Activated CD8-positive, alpha-beta T cell treated with anti-CD3 and anti-CD28 coated beads, Interleukin-2, amount 10 ng/mL, durations not matched to agents 7 days and 5 days (primary cell): Measurements from ENCODE around the gene NDUFA13. TPM values are rescaled to one million over a fixed set of nuclear protein-coding genes. Genes with fewer than 3 reads are reported as not detected.

Source experiments
- ATAC-seq: fragments of 150-1000 bp; cut with Tn5 transposase; one replicate; pipeline ENCODE4 v1.10.0; 2021; ENCODE audit warnings: moderate library complexity
- CTCF ChIA-PET: fragments of 350-600 bp; sonication (Branson Sonifier 250); formaldehyde crosslinking; loops from one replicate; lab custom pipeline; 2021; ENCODE audit warnings: antibody characterized with exemption; lab: Charles Lee
- POLR2A ChIA-PET: fragments of 350-600 bp; sonication (Branson Sonifier 250); formaldehyde crosslinking; loops from one replicate; lab custom pipeline; 2021; ENCODE audit warnings: antibody characterized with exemption; lab: Charles Lee
- DNase-seq: peaks from one replicate; pipeline ENCODE4 v3.0.0-alpha.2; 2020
- H3K27ac Mint-ChIP-seq: one replicate; pipeline ENCODE4 v1.8.0; 2021; ENCODE audit warnings: mild to moderate bottlenecking, mixed read lengths
- H3K27me3 Mint-ChIP-seq: one replicate; pipeline ENCODE4 v1.8.0; 2021; ENCODE audit warnings: low read depth, mixed read lengths
- H3K36me3 Mint-ChIP-seq: one replicate; pipeline ENCODE4 v1.8.0; 2021; ENCODE audit warnings: low read depth, mixed read lengths
- H3K4me1 Mint-ChIP-seq: one replicate; pipeline ENCODE4 v1.8.0; 2021; ENCODE audit warnings: low read depth, mixed read lengths
- H3K4me3 Mint-ChIP-seq: one replicate; pipeline ENCODE4 v1.8.0; 2021; ENCODE audit warnings: mild to moderate bottlenecking, mixed read lengths
- H3K9me3 Mint-ChIP-seq: one replicate; pipeline ENCODE4 v1.8.0; 2022; ENCODE audit warnings: mixed read lengths; ENCODE audit not compliant: insufficient read depth
- total RNA-seq, 2 experiments: library from RNA; stranded (reverse); gene quantifications; one replicate each; pipeline ENCODE4 v1.2.3, GENCODE V29; 2021

The NDUFA13 gene
- total RNA-seq, 2 experiments from 2014 or later = 388 to 413 TPM

DNA sequence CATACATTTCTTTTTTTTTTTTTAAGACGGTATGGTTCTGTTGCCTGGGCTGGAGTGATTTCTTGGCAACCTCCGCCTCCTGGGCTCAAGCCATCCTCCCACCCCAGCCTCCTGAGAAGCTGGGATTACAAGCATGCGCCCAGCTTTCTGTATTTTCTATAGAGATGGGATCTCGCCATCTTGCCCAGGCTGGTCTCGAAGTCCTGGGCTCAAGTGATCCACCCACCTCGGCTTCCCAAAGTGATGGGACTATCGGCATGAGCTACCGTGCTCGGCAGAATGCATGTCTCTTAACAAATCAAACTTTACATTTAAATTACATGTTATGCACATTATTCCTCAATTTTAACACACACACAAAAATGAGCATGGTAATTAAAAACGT lies 1.2 kb downstream of the NDUFA13 start:
- no peak for DNase-seq
- Mint-ChIP-seq H3K4me1 (peaks cover 39% of the 10 kb centered on the region), H3K9me3 (no peaks in the 10 kb centered on the region), H3K4me3 (peak overlapping the region; percentile 94), H3K27me3 (no peaks in the 10 kb centered on the region), H3K27ac (no peak overlapping the region), H3K36me3 (peaks cover 39% of the 10 kb centered on the region)
- no peak for ATAC-seq
- ChIA-PET POLR2A (interaction anchor here (0.8 kb wide), 1 partner anchor 9 kb away, joined by 3 read pairs; no protein-coding TSS in a partner anchor), CTCF (interaction anchor here (2.0 kb wide), 1 partner anchor 15 kb away, joined by 10 read pairs; no protein-coding TSS in a partner anchor)

GRCh38 chr19:19520989-19521388 lies 5.0 kb downstream of the NDUFA13 start:
- Mint-ChIP-seq H3K4me1 (peaks cover 54% of the 10 kb centered on the region), H3K27me3 (no peaks in the 10 kb centered on the region), H3K27ac (no peak overlapping the region), H3K4me3 (no peak overlapping the region), H3K9me3 (no peaks in the 10 kb centered on the region), H3K36me3 (peaks cover 36% of the 10 kb centered on the region)
- ATAC-seq (no peak), DNase-seq (no peak)
- ChIA-PET POLR2A (no interaction called here), CTCF (interaction anchor here (1.8 kb wide), 1 partner anchor 11 kb away, joined by 4 read pairs; no protein-coding TSS in a partner anchor)

DNA sequence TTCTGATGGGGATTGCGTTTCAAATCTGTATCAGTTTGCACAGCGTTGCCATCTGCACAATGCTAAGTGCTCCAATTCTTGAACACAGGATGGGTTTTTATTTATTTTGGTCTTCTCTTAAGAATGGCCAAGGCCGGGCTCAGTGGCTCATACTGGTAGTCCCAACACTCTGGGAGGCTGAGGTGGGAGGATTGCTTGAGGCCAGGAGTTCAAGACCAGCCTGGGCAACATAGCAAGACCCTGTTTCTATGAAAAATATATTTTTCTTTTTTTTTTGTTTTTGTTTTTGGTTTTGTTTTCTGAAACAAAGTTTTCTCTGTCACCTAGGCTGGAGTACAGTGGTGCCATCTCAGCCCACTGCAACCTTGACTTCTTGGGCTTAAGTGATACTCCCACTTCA lies 7.2 kb downstream of the NDUFA13 start:
- peaks cover 41% of the 10 kb centered on the region for H3K36me3 Mint-ChIP-seq
- H3K4me1 Mint-ChIP-seq = peaks cover 49% of the 10 kb centered on the region
- ATAC-seq (no peak), DNase-seq (no peak)
- no peak overlapping the region for H3K4me3 Mint-ChIP-seq
- no peak overlapping the region for H3K27ac Mint-ChIP-seq
- no peaks in the 10 kb centered on the region for H3K9me3 Mint-ChIP-seq
- H3K27me3 Mint-ChIP-seq = no peaks in the 10 kb centered on the region
- ChIA-PET CTCF (interaction anchor here (1.1 kb wide), 1 partner anchor 9 kb away, joined by 3 read pairs; no protein-coding TSS in a partner anchor), POLR2A (no interaction called here)

- Mint-ChIP-seq H3K27me3 (no peaks in the 10 kb centered on the region), H3K36me3 (peaks cover 44% of the 10 kb centered on the region), H3K4me1 (peaks cover 46% of the 10 kb centered on the region), H3K27ac (no peak overlapping the region), H3K4me3 (no peak overlapping the region), H3K9me3 (no peaks in the 10 kb centered on the region)
- ChIA-PET CTCF (interaction anchor here (1.1 kb wide), 1 partner anchor 8 kb away, joined by 3 read pairs; no protein-coding TSS in a partner anchor), POLR2A (no interaction called here)
- no peak for DNase-seq
- ATAC-seq = no peak
These were observed 8.0 kb downstream of the NDUFA13 start for GRCh38 chr19:19524053-19524452.

GRCh38 chr19:19525611-19526380 lies 9.8 kb downstream of the NDUFA13 start:
- no peak overlapping the region for H3K27ac Mint-ChIP-seq
- ChIA-PET CTCF (interaction anchor here (0.6 kb wide), 1 partner anchor 341 kb away, joined by 3 read pairs; no protein-coding TSS in a partner anchor), POLR2A (interaction anchor here (1.0 kb wide), 1 partner anchor 9 kb away, joined by 4 read pairs; no protein-coding TSS in a partner anchor)
- H3K9me3 Mint-ChIP-seq = no peaks in the 10 kb centered on the region
- H3K27me3 Mint-ChIP-seq = no peaks in the 10 kb centered on the region
- H3K4me3 Mint-ChIP-seq = no peak overlapping the region
- H3K36me3 Mint-ChIP-seq = peaks cover 35% of the 10 kb centered on the region
- ATAC-seq = no peak
- H3K4me1 Mint-ChIP-seq = peaks cover 33% of the 10 kb centered on the region
- no peak for DNase-seq

DNA sequence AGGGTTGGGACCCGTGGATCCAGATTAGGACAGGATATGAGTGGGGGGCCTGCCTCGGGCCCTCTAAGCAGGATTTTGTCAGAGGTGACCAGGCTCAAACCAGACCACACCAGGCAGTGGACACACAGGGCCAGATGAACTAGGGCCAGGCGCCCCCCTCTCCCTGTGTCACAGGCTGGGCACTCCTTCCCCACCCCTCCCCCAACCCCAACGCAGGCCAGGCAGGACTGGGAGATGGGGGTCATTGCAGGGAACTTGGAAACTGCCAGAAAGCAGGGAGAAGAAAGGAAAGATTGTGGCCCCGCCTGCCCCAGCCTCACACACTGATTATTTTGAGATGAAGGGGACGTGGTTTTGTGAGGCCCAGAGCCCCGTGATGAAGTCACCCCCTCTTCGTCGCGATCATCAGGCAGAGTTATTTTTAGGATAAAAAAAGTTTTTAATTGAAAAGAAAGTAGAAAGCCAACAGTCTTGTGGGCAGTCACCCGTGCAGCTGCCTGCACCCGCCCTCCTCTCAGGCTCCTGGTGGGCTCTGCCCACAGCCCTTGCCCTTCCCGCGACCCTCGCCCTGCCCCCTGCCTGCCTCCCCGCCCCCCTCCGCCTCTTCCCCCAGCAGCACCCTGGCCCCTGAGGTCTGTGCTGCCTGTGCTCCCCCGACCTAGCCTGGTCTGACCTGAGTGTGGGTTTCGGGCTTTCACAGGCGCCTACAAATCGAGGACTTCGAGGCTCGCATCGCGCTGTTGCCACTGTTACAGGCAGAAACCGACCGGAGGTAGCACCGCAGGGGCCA lies 10.8 kb downstream of the NDUFA13 start:
- POLR2A ChIA-PET = no interaction called here
- no peak overlapping the region for H3K4me3 Mint-ChIP-seq
- H3K27ac Mint-ChIP-seq = no peak overlapping the region

GRCh38 chr19:19527371-19527656 lies 11.3 kb downstream of the NDUFA13 start:
- DNase-seq = no peak
- ChIA-PET CTCF (no interaction called here), POLR2A (no interaction called here)
- H3K36me3 Mint-ChIP-seq = peaks cover 36% of the 10 kb centered on the region
- H3K4me3 Mint-ChIP-seq = no peak overlapping the region
- no peak for ATAC-seq
- no peak overlapping the region for H3K27ac Mint-ChIP-seq
- no peaks in the 10 kb centered on the region for H3K9me3 Mint-ChIP-seq
- no peaks in the 10 kb centered on the region for H3K27me3 Mint-ChIP-seq
- peaks cover 34% of the 10 kb centered on the region for H3K4me1 Mint-ChIP-seq

More for the DNA sequence above, 10.8 kb downstream of the NDUFA13 start:
- H3K4me1 Mint-ChIP-seq = peaks cover 29% of the 10 kb centered on the region
- peaks cover 34% of the 10 kb centered on the region for H3K36me3 Mint-ChIP-seq
- no peaks in the 10 kb centered on the region for H3K9me3 Mint-ChIP-seq
- ATAC-seq (peak; percentile 17), DNase-seq (no peak)
- CTCF ChIA-PET = no interaction called here
- H3K27me3 Mint-ChIP-seq = no peaks in the 10 kb centered on the region

GRCh38 chr19:19527674-19528625 lies 11.9 kb downstream of the NDUFA13 start:
- CTCF ChIA-PET = interaction anchor here (0.8 kb wide), 1 partner anchor 116 kb away, joined by 3 read pairs; the partner anchor contains the start of gene GMIP
- DNase-seq = no peak
- H3K4me1 Mint-ChIP-seq = peaks cover 32% of the 10 kb centered on the region
- POLR2A ChIA-PET = interaction anchor here (0.8 kb wide), 1 partner anchor 11 kb away, joined by 3 read pairs; no protein-coding TSS in a partner anchor
- H3K36me3 Mint-ChIP-seq = peaks cover 32% of the 10 kb centered on the region
- H3K9me3 Mint-ChIP-seq = no peaks in the 10 kb centered on the region
- H3K27me3 Mint-ChIP-seq = no peaks in the 10 kb centered on the region
- H3K4me3 Mint-ChIP-seq = no peak overlapping the region
- ATAC-seq = no peak
- H3K27ac Mint-ChIP-seq = no peak overlapping the region

DNA sequence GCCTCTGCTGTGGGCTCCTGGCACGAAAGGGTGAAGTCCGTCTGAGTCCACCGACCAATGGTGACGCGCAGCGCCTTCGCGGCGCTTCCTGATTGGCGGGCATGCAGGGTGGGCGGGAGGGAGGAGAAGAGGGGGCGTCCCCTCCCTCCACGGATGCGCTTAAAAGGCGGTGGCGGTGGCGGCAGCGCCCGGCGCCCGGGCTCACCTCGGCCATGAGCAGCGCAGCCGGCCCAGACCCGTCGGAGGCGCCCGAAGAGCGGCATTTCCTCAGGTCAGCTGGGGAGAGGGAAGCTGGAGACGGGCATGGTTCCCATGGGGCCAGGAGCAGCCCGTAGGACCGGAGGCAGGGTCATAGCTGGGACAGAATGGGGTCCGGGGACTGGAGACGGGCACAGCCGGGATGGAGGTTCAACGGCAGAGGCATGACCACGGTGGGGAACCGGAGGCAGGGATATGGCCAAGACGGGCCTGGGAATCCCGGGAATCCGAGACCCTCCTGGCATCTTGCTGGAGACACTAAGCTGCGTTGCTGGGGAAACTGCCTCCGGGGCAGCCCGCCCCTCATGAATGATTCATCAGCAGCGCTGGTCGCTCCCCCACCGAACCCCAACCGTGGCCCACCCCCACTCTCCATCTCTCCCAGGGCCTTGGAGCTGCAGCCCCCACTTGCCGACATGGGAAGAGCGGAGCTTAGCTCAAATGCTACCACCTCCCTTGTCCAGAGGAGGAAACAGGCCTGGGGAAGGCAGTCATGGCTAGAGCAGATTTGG lies 12.9 kb downstream of the NDUFA13 start, which contains the start of gene YJEFN3:
Gene YJEFN3, plus strand, starts transcription at position 191 of the 770 bp plus-strand sequence. Its CDS starts 22 bp downstream, at position 213.
- Mint-ChIP-seq H3K9me3 (no peaks in the 10 kb centered on the region), H3K4me3 (no peak within 1 kb of the TSS), H3K36me3 (peaks cover 30% of the 10 kb centered on the region), H3K27ac (no peak within 1 kb of the TSS), H3K27me3 (no peaks in the 10 kb centered on the region), H3K4me1 (peaks cover 30% of the 10 kb centered on the region)
- POLR2A ChIA-PET = no interaction called here
- ATAC-seq (no peak), DNase-seq (no peak)
- CTCF ChIA-PET = interaction anchor here (0.8 to 1.1 kb wide), 2 partner anchors 13 to 115 kb away, joined by 3 read pairs; partner anchors contain the start of genes GMIP, NDUFA13 and TSSK6

DNA sequence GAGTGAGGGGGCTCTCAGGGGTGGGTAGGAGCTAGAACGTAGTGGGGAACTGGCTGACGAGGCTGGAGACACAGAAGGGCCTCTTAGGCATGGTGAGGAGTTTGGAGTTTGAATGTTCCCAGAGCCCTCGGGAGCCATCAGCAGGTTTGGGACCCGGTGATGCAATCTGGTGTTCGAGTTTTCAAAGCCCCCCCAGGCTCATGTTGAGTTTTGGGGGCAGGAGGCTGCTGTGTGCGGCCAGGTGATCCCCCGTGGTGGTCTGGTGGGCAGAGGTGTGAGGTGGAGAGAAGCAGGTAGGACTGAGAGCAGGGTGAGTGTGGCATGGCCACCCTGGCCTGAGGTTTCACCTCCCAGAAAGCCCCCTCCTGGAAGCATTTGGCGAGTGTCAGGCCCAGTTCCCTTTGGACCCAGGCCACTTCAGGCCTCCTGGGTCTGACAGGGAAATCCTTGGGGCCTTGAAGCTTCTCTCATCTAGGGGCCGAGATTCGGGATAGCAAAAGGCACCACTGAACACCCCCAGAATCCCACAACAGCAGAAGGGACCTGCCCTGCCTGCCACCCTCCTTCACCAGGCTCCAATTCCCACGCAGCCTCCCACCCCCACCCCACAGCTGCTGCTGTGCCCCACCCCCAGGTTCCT lies 13.9 kb downstream of the NDUFA13 start:
- Mint-ChIP-seq H3K27ac (no peak overlapping the region), H3K9me3 (no peaks in the 10 kb centered on the region), H3K27me3 (no peaks in the 10 kb centered on the region), H3K4me3 (no peak overlapping the region), H3K4me1 (peaks cover 23% of the 10 kb centered on the region), H3K36me3 (peaks cover 28% of the 10 kb centered on the region)
- no peak for DNase-seq
- CTCF ChIA-PET = interaction anchor here (0.9 to 2.4 kb wide), 5 partner anchors 14 to 429 kb away, joined by 3 to 8 read pairs (median 4); partner anchors contain the start of genes GMIP and NDUFA13
- ATAC-seq = no peak
- POLR2A ChIA-PET = no interaction called here
